Activated CD4-positive, alpha-beta T cell treated with anti-CD3 and anti-CD28 coated beads, Interleukin-2, Interleukin-4, amounts not matched to agents 100 ng/mL and 50 ng/mL, durations not matched to agents 16 hours and 8 hours (primary cell): Measurements from ENCODE around the gene AKT1S1.

Experiments used
- DNase-seq: peaks from one replicate; pipeline ENCODE4 v3.0.0-alpha.2; 2020; ENCODE audit warnings: low spot score

AKT1S1 gene

DNA sequence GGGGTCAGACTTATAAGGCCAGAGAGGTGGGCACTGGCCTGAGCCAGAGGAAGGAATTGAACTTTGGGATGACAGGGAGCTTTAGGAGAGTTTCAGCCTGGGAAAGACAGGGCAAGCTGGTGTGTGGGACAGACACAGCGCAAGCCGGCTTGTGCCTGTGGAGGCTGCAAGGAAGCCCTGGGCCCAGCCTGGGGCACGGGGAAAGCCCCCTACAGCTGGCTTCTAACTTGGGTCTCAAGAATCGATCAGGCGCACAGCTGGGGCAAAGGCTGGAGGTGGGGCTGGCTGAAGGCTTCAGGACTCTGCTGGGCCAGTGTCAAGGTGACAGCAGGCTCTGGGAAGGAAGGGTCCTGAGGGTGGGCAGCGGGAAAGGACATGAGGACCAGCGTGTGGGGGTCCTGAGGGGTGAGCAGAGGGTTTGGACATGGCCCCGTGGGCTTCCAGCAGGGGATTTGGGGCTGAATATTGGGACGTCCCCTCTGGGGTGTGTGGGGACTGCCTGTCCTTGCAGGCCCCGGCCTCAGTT lies 23.2 kb downstream of the AKT1S1 start:
- no peak for DNase-seq

- DNase-seq = no peak
Measured at GRCh38 chr19:49852631-49853126, 24.5 kb downstream of the AKT1S1 start.

- DNase-seq = no peak
Measured at GRCh38 chr19:49851456-49852259, 25.5 kb downstream of the AKT1S1 start.

DNA sequence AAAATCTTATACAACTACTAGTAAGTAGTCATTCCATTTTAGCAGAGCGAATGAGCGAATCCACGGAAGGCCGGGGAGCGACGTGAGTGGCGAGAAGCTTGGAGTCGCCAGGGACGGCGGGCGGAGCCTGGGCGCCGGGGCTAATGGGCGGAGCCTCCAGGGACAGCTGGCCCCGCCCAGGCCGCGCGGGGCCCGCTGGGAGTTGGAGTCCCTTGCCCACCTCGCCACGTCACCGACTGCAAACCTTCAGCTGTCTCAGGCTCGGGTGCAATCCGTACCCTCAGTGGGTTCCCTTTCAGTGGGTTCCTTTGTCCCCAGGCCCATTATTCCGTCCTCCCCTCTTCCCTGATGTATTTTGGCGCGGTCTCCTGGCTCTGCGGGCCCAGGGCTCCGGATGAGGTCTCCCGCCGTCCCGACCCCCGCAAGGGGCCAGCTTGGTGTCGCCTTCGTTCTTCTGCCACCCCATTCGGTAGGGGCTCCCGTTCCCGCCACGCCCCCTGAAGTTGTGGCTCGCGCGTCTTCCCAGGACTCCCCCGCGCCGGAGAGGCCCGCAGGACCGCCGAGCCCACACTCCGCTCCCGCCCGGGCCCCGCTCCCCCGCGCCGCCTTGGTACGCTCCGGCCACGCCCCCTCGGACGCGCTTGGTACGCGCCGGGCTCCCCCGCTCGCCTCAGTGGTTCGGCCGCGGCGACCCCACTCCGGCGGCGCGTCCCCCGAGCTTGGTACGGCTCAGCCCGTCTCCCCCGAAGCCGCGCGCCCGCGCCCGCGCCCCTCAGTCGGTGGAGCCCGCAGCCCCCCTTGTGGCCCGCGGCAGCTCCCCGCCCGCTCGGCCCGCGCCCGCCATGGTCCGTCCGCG lies 26.4 kb downstream of the AKT1S1 start, which contains the start of gene PTOV1:
Gene PTOV1 (plus strand): TSS at position 673 of the 856 bp plus-strand sequence.
- peak; percentile 88 for DNase-seq

GRCh38 chr19:49850221-49850486 lies 27.0 kb downstream of the AKT1S1 start:
- no peak for DNase-seq

DNA sequence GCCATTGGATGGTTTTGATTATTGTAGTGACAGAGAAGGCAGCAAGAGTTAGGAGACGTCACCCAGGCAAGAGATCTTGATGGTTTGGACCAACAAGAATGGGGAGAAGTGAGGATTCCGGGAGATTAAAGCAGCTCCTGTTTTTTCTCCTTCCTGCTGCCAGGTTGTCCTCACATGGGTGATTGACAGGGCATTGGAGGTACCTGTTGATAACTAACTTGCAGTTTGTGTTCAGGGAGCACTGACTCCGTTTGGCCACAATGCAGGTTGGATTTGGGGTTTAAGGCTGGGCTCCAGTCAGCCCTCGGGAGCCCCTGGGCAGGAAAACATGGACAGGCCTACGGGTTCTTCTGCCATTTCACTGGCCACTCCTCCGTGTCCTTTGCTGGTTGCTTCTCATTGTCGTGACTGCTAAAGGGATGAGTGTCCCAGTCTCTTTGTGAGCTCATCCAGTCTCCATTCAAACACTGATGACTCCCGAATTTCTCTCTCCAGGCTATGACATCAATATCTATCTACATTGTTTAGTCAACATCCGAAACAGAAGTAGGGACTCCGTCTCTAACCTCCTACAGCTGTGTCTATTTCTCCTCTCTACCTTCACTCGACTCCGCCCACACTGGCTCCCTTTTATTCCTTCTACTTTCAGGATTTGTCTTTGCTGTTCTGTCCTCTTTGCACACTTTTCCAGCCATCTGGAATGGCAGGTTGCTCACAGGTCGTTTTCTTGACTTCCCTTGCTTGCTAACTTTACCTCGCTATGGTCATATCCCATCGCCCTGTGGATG lies 27.5 kb downstream of the AKT1S1 start:
- DNase-seq = no peak

DNA sequence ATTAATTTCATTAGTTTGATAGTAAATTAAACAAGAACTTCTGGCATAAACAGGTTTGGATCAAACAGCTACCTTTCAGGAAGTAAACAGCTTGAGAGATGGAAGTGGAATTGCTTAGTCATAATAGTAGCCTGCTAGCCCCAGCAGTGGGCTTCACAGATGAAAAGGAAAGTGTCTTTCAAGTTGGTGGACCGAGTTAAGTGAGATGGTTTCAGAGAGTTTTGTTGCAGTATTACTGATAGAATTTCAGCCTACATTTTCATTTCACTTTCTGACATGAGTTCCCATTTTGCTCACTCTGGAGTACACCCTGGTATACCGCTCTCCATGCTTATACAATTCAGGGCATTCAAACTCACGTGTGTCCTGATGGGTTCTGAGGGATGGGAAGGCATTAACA lies 28.2 kb downstream of the AKT1S1 start:
- DNase-seq = peak; percentile 49

GRCh38 chr19:49847731-49848696 lies 29.1 kb downstream of the AKT1S1 start:
- DNase-seq = peak; percentile 56

DNA sequence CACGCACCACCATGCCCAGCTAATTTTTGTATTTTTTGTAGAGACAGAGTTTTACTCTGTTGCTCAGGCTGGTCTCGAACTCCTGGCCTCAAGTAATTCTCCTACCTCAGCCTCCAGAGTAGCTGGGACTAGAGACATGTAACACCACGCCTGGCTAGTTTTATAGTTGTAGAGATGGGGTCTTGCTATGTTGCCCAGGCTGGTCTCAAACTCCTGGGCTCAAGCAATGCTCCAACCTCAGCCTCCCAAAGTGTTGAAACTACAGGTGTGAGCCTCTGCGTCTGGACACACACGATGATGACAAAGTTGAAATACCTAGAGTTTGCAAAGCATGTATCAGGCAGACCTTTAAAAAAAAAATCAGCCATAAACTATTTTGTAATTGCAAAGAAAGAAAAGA lies 30.7 kb downstream of the AKT1S1 start:
- no peak for DNase-seq

- DNase-seq = no peak
Measured at GRCh38 chr19:49845414-49845813, 31.7 kb downstream of the AKT1S1 start.

DNA sequence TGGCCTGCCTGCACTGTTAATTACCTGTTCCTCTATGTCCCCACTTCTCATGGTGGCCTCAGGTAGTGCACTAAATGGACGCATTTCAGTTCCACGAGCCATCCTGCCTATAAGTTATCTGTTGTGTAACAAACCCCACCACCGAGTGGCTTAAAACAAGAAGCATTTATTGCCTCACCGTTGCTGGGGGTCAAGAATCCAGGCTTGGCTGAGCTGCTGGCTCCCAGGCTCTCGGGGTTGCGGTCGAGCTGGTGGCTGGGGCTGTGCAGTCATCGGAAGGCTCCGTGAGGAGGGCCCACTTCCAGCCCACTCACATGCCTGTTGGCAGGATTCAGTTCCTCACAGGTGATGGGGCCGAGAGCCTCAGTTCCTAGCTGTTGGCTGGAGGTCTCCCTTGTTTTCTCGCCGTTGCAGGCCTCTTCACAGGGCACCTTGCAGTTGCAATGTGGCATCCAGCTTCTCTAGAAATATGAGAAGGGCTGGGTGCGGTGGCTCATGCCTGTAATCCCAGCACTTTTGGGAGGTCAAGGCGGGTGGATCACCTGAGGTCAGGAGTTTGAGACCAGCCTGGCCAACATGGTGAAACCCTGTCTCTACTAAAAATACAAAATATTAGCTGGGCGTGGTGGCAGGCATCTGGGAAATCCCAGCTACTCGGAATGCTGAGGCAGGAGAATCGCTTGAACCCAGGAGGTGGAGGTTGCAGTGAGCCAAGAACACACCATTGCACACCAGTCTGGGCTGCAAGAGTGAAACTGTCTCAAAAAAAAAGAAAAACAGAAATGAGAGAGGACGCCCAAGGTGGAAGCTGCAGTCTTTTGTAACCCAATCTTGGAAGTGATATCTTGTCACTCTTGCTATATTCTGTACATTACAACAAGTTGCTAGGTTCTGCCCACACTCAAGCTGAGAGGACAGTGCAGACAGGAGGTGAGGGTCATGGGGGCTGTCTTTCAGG lies 32.7 kb downstream of the AKT1S1 start:
- no peak for DNase-seq

- DNase-seq = no peak
Measured at GRCh38 chr19:49843265-49843664, 33.9 kb downstream of the AKT1S1 start.

DNA sequence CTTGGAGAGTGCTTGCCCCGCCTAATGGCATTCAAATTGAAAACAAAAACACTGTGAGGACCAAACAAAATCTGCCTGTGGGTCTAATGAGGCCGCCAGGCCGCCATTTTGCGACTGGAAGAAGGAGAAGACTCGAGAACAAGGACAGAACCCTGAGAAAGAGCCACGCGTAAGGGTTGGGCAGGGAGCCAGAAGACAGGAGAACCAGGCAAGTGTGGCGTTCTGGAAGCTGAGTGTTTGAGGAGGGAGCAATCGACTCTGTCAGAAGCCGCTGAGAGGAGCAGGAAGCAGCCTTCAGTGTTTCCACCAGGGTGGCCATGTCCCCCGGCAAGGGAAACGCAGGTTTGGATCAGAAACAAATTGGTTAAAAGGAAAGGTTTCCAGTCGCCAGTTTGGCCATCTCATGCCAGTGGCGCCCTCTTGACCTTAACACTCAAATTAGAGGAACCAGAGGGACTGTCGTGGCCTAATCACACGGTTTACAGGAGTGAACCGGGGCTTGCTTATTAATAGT lies 36.4 kb downstream of the AKT1S1 start:
- DNase-seq = no peak

GRCh38 chr19:49840321-49840720 lies 36.8 kb downstream of the AKT1S1 start:
- DNase-seq = no peak

DNA sequence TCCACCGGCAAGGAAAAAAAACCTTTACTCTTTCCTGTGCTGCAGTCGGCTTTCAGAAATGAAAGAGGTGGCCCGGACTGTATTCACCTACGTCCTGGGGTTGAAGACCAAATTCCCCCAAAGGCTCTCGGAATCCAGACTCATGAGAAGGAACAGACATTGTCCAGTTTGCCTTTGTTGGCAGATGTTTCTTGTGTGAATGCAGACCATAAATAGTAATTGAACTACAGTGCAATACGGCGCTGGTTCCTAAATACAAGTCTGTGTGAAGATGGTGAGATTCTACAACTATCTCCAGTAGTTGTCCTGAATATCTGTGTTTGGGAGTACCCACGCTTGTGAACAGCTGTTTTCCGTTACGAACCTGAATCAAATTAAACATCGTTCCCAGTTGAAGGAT lies 37.4 kb downstream of the AKT1S1 start:
- no peak for DNase-seq

DNA sequence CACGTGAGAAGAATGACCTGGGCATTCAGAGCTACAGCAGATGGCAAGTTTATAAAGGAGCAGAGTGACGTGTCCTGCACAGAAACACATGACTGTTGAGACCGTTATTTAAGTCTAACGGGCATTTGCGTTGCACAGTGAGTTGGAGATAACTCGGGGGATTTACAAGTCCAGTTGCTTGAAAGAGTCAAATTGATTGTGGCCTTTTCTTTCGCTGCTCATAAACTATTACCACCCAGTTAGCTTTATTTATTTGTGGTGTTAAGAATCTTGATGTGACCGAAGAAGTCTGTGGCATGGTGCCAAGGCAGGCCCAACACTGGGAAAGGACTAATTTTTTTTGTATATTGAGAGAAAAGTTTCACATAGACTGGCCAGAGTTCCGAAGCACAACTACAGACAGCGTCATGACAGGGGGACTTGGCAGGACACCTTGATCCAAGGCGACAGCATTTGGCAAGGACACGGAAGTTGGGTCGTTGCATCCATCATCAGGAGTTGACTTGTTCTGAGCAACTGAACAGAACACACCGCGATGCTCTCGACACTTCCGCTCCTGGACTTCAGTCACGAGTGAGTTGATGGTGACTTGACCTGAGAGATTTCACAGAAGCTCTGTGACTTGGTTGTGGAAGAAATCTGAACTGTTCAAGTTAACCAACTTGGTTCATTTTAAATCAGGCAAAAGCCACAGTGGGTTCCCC lies 38.1 kb downstream of the AKT1S1 start:
- no peak for DNase-seq

DNA sequence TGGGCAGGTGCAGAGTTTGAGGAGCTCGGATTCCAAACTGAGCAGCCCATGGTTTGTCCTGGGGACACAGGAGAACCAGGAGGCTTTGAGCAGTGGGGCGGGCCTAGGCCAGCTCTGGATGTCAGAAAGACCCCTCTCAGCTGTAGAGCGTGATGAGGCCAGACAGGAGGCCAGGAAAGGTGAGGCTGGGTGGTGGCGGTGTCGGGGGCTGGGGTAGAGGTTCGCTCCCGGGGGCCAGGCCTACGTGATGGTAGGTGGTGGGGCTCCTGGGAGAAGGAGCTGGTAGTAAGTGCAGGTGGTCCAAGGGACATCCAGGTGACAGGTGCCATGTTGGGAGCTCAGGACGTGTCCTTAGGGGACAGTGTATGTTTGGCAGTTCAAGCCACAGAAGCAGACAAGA lies 39.7 kb downstream of the AKT1S1 start:
- no peak for DNase-seq

DNA sequence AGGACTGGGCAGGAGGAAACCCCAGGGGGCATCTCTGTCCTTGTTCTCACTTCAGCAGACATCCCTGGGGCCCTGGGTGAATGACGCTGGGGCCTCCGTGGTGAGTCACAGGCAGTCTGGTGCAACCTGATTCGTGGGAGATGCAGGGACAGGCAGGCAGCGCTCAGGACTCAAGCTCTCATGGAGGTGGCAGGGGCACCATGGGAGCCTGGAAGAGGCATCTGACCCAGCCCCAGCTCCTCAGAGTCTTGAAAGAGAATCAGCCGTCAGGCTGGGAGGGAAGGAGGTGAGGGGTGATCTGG lies 40.2 kb downstream of the AKT1S1 start:
- no peak for DNase-seq
